IPS DF 6.9 (cell line): Measurements from ENCODE around the gene NOPCHAP1.
"Not testable (repeated sequence)": the region's sequence is repeated elsewhere in the genome, so short reads cannot be mapped to it uniquely, and the experiment has no call there.

Experiments used
- DNase-seq: peaks from one replicate; pipeline ENCODE4 v3.0.0-alpha.2; 2013; ENCODE audit warnings: low read depth, low spot score
- H3K27ac ChIP-seq: one replicate; pipeline ENCODE4 v1.5.1; 2013; ENCODE audit warnings: low read length, control low read depth
- H3K27me3 ChIP-seq: 2 replicates; pipeline ENCODE4 v1.6.1; 2013; ENCODE audit warnings: mild to moderate bottlenecking, low read length; ENCODE audit not compliant: control insufficient read depth, insufficient read depth
- H3K36me3 ChIP-seq: 2 replicates; pipeline ENCODE4 v1.6.1; 2013; ENCODE audit warnings: low read length; ENCODE audit not compliant: control insufficient read depth, insufficient read depth
- H3K4me1 ChIP-seq: 2 replicates; pipeline ENCODE4 v1.6.1; 2013; ENCODE audit warnings: low read length; ENCODE audit not compliant: control insufficient read depth, insufficient read depth
- H3K4me3 ChIP-seq: 2 replicates; pipeline ENCODE4 v1.5.1; 2013; ENCODE audit warnings: mild to moderate bottlenecking, low read length
- H3K9me3 ChIP-seq: 2 replicates; pipeline ENCODE4 v1.6.1; 2013; ENCODE audit warnings: low read length, inconsistent platforms; ENCODE audit not compliant: control insufficient read depth, insufficient read depth
- WGBS: extraction: QIAGEN DNeasy Blood & Tissue Kit; methylation state at CpG from one replicate; pipeline ENCODE4 v1.1.7; 2013; ENCODE audit warnings: mixed read lengths, missing lambda C conversion rate; ENCODE audit not compliant: insufficient read length, insufficient coverage; 5-methylcytosine and 5-hydroxymethylcytosine counted together

The NOPCHAP1 gene

DNA sequence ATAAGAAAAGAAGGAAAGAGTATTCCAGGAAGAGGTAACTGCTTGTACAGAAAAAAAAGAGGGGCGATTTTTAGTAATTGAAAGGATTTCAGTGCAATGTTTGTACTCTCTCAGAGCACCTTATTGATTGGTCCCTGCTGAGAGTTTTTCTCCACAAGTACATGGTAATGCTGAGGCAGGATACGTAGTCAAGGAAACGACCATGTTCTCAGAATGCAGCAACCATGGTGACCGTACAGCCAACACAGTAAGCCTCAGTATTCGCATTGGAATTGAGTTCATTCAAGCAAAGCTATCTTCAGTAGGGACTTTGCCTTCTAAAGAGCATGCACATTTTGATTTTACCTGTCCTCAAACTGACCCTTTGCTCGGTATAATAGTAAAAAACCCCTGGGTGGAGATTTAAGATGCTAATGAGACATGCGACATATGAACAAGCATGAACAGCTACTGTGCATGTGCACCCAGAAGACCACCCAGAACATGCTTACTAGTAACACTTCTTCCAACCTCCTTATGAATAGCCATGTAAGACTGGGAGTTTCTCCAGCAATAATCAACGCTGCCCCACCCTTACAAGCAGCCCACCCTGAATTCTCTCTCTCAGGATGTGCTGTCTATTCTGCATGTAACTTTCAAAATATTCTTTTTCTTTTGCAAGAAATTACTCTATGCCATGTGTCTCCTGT lies 21.8 kb upstream of the NOPCHAP1 start:
- Histone ChIP-seq H3K4me1 (no peaks in the 10 kb centered on the region; the same call in 1 of the 2 replicates), H3K4me3 (no peak overlapping the region), H3K9me3 (no peaks in the 10 kb centered on the region), H3K27ac (no peak overlapping the region), H3K36me3 (no peaks in the 10 kb centered on the region), H3K27me3 (no peaks in the 10 kb centered on the region)
- 100% methylated on average over 1 of the region's 8 CpGs for WGBS
- DNase-seq, result no peak

DNA sequence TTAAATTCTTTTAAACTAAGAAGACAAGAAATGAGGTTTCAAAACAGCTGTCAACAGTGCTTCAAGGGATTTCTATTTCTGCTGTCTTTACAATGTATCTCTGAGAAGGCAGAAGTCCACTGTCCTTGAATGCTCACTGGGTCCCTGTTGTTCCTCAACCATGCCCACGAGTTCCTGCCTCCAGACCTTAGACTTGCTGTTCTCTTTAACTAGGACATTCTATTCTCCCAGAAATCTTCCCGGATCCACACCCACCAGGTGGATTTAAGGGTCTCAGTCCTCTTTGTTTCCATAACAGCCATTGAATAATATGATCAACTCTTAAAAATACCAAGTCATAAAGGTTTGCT lies 21.3 kb upstream of the NOPCHAP1 start:
- H3K27me3 ChIP-seq, result no peaks in the 10 kb centered on the region
- H3K36me3 ChIP-seq, result no peaks in the 10 kb centered on the region
- no peaks in the 10 kb centered on the region for H3K9me3 ChIP-seq
- no peak overlapping the region for H3K4me3 ChIP-seq
- H3K4me1 ChIP-seq, result no peaks in the 10 kb centered on the region; the same call in 1 of the 2 replicates
- DNase-seq, result no peak
- H3K27ac ChIP-seq, result no peak overlapping the region
- WGBS, result no CpG with 5 or more reads among the region's 2 CpGs

DNA sequence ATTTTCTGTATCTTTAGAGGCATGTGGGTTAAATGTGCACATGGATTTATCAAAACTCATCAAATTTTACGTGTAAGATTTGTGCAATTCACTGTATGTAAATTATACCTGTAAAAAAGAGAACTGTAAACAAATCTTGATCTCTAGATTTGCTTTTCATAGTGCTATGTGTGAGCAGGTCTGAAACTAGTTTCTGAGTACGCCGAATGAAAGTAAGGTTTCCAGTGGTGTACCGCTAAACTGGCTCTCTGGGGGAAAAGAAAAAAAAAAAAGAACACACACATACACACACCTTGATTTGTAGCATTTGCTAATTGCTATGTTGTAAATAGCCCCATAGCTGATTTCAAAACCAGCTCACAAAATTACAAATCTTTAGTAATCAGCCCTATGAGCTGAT lies 19.4 kb upstream of the NOPCHAP1 start:
- WGBS, result no CpG with 5 or more reads among the region's 4 CpGs
- Histone ChIP-seq H3K36me3 (no peaks in the 10 kb centered on the region), H3K4me3 (no peak overlapping the region), H3K4me1 (no peaks in the 10 kb centered on the region; the same call in 1 of the 2 replicates), H3K27ac (no peak overlapping the region), H3K9me3 (no peaks in the 10 kb centered on the region), H3K27me3 (no peaks in the 10 kb centered on the region)
- no peak for DNase-seq

DNA sequence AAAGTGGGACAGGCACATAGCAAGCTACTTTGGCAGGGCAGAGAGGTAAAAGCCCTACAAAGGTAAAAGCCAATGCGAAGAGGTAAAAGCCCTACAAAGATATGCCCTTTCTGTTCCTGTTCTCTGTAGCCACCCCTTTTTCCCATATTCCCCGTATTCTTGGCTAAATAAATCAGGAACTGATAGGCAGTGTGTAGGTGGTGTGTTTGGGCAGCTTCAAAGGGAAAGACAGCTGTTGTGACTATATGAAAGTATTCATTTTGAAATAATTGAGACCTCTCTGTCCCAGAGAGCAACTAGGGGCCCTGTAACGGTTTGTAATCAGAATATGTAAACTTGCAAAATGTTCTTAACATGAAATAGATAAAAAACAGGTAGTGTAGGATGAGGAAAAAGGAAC lies 16.8 kb upstream of the NOPCHAP1 start:
- DNase-seq, result no peak
- no peaks in the 10 kb centered on the region for H3K27me3 ChIP-seq
- H3K27ac ChIP-seq, result no peak overlapping the region
- no peaks in the 10 kb centered on the region for H3K36me3 ChIP-seq
- no peaks in the 10 kb centered on the region for H3K4me1 ChIP-seq
- no peaks in the 10 kb centered on the region for H3K9me3 ChIP-seq
- H3K4me3 ChIP-seq, result no peak overlapping the region
- no CpG with 5 or more reads among the region's 3 CpGs for WGBS

DNA sequence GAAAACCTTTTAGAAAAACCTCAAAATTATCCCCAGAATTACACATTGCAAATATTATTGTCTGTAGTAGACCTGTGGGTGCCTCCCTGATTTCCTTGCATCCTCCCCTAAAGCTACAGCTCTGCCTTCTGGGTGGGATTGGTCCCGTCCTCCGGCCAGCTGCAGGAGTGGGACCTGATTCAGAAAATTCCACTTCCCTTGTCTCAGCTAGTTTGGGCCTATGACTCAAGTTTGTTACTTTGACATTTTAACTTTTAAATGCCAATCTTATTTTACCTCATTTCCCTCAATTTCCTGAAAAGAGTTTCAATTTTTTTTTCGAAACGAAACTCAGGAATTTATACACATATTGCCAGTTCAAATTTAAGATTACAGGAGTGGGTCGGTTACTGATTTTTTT lies 14.8 kb upstream of the NOPCHAP1 start:
- Histone ChIP-seq H3K9me3 (no peaks in the 10 kb centered on the region), H3K4me3 (no peak overlapping the region), H3K4me1 (no peaks in the 10 kb centered on the region), H3K36me3 (no peaks in the 10 kb centered on the region), H3K27ac (no peak overlapping the region), H3K27me3 (no peaks in the 10 kb centered on the region)
- 100% methylated on average over 2 of the region's 5 CpGs for WGBS
- no peak for DNase-seq

DNA sequence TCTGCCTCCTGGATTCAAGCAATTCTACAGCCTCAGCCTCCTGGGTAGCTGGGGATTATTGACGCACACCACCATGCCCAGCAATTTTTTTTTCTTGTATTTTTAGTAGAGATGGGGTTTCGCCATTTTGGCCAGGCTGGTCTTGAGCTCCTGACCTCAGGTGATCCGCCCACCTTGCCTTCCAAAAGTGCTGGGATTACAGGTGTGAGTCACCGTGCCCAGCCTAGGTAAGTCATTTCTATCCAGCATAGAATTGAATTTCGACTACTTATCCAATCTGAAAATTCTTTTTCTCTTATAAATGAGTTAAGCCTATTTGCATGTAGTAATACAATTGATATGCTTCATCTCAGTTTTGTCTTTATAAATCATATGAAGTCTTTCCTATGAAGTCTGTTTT lies 12.9 kb upstream of the NOPCHAP1 start:
- Histone ChIP-seq H3K36me3 (no peaks in the 10 kb centered on the region), H3K4me1 (no peaks in the 10 kb centered on the region), H3K9me3 (no peaks in the 10 kb centered on the region), H3K27me3 (no peaks in the 10 kb centered on the region), H3K27ac (no peak overlapping the region), H3K4me3 (no peak overlapping the region)
- no CpG with 5 or more reads among the region's 5 CpGs for WGBS
- no peak for DNase-seq

DNA sequence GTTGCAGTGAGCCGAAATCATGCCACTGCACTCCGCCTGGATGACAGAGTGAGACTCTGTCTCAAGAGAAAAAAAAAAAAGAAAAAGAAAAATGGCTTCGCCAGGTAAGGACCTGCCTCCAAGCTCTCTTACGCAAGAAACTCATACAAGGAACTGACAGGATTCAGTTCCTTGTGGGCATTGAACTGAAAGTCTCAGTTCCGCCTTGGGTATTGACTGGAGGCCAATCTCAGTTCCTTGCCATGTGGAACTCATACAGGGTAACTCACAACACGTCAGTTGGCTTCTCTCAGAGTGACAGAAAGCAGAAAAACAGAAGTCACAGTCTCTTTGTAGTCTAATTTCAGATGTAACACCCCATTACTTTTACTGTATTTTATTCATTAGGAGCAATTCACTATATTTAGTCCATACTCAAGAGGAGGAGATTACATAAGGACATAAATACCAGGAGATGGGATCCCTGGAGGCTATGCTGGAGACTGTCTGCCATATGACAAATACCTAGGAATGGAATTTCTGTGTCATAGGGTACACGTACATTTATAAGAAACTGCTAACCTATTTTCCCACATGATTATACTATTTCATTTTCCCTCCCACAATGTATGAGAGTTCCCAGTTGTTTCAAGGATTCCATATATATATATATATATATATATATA lies 11.4 kb upstream of the NOPCHAP1 start:
- Histone ChIP-seq H3K27me3 (no peaks in the 10 kb centered on the region), H3K27ac (no peak overlapping the region), H3K4me3 (no peak overlapping the region), H3K36me3 (no peaks in the 10 kb centered on the region), H3K4me1 (no peaks in the 10 kb centered on the region), H3K9me3 (no peaks in the 10 kb centered on the region)
- WGBS, result no CpG with 5 or more reads among the region's 7 CpGs
- no peak for DNase-seq

DNA sequence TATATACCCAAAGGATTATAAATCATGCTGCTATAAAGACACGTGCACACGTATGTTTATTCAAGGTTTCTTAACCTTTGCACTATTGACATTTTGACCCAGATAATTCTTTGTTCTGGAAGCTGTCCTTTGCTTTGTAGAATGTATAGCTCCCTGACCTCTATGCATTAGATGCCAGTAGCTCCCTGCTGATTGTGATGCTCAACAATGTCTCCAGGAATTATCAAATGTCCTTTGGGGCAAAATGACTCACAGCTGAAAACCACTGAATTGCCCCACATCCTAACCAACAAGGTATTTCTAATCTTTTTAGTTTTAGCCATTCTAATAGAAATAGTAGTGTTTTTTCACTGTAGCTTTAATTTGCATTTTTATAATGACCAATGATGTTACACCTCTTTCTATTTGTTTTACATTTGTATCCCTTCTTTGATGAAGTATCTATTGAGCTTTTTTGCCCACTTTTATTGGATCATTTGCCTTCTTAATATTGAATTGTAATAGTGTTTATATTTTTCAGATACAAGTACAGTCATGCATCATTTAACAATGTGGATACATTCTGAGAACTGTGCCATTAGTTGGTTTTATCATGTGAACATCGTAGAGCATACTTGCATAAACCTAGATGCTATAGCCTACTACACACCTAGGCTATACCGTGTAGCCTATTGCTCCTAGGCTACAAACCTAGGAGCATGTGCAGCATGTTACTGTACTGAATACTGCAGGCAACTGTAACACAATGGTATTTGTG lies 10.4 kb upstream of the NOPCHAP1 start:
- no peaks in the 10 kb centered on the region for H3K27me3 ChIP-seq
- no peaks in the 10 kb centered on the region for H3K4me1 ChIP-seq
- DNase-seq, result no peak
- H3K27ac ChIP-seq, result no peak overlapping the region
- WGBS, result no CpG with 5 or more reads among the region's 4 CpGs
- no peaks in the 10 kb centered on the region for H3K36me3 ChIP-seq
- no peak overlapping the region for H3K4me3 ChIP-seq
- H3K9me3 ChIP-seq, result no peaks in the 10 kb centered on the region

DNA sequence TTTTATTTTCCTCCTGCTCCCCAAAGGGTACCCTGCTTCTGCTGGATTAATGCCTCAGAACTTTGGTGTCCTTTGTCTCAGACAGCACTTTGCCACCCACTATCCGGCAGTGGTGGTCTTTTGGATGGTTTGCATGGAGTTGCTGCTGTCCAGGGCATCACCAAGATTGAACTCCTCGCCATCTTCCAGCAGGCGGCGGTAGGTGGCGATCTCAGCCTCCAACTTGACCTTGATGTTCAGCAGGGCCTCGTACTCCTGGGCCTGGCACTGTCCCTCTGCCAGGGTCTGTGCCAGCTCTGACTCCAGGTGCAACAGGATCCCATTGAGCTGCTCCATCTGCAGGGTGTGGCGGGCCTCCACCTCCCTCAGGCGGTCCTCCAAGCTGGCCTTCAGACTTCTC lies 9.4 kb upstream of the NOPCHAP1 start:
- no peak overlapping the region for H3K27ac ChIP-seq
- no CpG with 5 or more reads among the region's 8 CpGs for WGBS
- H3K4me3 ChIP-seq, result no peak overlapping the region
- H3K9me3 ChIP-seq, result no peaks in the 10 kb centered on the region
- DNase-seq, result no peak
- no peaks in the 10 kb centered on the region for H3K27me3 ChIP-seq
- H3K4me1 ChIP-seq, result no peaks in the 10 kb centered on the region
- no peaks in the 10 kb centered on the region for H3K36me3 ChIP-seq

DNA sequence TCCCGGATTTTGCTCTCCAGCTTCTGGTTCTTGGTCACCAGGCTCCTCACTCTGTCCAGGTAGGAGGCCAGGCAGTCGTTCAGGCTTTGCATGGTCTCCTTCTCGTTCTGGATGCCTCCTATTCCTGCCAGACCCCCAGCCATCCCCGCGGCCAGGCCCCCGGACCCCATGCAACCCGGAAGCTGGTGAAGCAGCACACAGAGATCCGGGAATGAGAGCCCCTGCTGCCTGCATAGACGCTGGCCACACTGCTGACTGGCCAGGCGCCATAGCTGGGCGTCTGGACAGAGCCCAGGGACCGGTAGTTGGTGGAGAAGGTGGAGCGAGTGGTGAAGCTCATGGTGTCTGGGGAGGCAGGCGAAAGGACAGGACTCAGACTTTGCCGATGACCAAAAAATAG lies 8.4 kb upstream of the NOPCHAP1 start:
- H3K4me3 ChIP-seq, H3K4me1 ChIP-seq, DNase-seq, H3K27ac ChIP-seq, H3K27me3 ChIP-seq, H3K9me3 ChIP-seq, H3K36me3 ChIP-seq: not testable (repeated sequence)
- WGBS, result no CpG with 5 or more reads among the region's 15 CpGs
